ENCODE measurements around the gene NRP2.

Gene NRP2

DNA sequence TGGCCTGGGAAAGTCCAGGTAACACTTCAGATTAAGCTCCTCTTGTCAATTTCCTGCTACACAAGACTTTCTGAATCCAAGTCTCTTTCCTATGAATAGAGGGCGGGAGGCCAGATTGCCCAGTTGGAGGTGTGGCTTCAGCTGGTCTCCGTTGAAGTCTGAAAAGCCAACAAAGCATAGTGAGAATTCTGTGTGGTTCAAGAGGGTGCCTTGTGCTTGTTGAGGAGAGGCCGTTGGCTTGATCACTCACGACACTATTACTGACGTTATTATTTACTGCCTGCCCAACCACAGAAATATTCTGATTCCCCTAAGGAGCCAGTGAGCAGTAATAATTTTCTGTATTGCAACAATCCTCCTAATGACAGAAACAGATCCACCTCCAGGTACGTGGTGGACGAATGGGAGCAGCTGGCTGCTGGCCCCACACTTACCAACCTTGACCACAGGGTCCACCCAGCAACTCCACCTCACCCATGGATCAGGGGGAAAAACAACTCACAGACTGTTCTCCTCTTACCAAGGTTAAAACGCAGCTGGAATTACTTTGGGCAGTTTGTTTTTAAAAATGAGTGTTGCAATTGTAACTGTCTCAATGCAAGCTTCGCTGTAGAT, 21.9 kb downstream of the NRP2 start:
- Histone ChIP-seq H2AFZ (ENCODE audit: low read depth) (no peak overlapping the region), H3K27me3 (ENCODE audit: insufficient read depth, low read depth) (no peaks in the 10 kb centered on the region), H3K4me3 (IDR thresholded peaks at IDR 0.05; ENCODE audit: insufficient read depth, low read depth, low read length) (no peak overlapping the region), H3K27ac (no peak overlapping the region), H3K4me2 (no peak overlapping the region), H4K20me1 (ENCODE audit: insufficient read depth) (no peaks in the 10 kb centered on the region), H3K36me3 (ENCODE audit: insufficient read depth) (no peaks in the 10 kb centered on the region), H3K9ac (no peak overlapping the region), H3K79me2 (ENCODE audit: insufficient read depth, low read depth) (no peaks in the 10 kb centered on the region), H3K4me1 (ENCODE audit: low read depth, poor library complexity, severe bottlenecking) (no peaks in the 10 kb centered on the region)
- TF ChIP-seq, protein P1, sequence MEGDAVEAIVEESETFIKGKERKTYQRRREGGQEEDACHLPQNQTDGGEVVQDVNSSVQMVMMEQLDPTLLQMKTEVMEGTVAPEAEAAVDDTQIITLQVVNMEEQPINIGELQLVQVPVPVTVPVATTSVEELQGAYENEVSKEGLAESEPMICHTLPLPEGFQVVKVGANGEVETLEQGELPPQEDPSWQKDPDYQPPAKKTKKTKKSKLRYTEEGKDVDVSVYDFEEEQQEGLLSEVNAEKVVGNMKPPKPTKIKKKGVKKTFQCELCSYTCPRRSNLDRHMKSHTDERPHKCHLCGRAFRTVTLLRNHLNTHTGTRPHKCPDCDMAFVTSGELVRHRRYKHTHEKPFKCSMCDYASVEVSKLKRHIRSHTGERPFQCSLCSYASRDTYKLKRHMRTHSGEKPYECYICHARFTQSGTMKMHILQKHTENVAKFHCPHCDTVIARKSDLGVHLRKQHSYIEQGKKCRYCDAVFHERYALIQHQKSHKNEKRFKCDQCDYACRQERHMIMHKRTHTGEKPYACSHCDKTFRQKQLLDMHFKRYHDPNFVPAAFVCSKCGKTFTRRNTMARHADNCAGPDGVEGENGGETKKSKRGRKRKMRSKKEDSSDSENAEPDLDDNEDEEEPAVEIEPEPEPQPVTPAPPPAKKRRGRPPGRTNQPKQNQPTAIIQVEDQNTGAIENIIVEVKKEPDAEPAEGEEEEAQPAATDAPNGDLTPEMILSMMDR (conservative IDR thresholded peaks at IDR 0.05; ENCODE audit: low read depth, low read length), result no peak

DNA sequence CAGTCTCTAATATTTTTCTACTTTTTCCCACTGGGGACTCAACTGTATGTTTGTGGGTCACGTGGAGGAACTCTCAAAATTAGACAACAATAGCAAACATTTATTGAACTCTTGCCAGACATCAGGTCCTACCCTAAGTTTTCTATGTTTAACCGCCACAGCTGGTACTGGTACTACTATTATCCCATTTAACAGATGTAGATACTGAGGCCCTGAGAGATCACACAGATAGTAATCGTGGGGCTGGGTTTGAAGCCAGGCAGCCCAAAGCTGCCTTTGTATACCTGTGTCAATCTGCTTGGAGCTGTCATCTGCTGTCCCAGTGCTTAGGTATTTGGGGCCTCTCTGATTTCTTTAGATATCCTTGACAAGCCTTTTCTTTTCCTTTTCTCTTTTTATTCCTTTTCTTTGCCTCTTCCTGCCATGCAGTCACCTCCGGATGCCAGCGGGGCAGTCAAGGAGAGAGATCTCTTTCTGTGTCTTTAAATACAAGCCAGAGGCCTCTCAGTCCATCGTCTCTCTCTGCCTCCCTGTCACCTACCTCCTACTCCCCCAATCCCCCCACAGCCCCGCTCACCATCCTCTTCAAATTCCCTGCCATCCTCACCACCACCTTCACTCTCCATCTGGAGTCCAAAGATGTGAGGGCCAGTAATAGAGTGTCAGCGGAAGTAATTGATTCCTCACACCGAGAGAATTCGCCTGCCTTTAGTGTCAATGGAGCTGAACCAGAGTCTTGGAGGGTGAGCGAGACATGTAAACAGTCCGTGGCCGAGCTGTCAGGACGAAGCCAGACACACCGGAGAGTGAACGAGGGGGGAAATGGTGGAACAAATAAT, 23.4 kb downstream of the NRP2 start:
- Histone ChIP-seq H3K36me3 (ENCODE audit: insufficient read depth) (no peaks in the 10 kb centered on the region), H3K9ac (no peak overlapping the region), H4K20me1 (ENCODE audit: insufficient read depth) (no peaks in the 10 kb centered on the region), H3K4me3 (IDR thresholded peaks at IDR 0.05; ENCODE audit: insufficient read depth, low read depth, low read length) (no peak overlapping the region), H3K4me2 (no peak overlapping the region), H3K79me2 (ENCODE audit: insufficient read depth, low read depth) (no peaks in the 10 kb centered on the region), H3K4me1 (ENCODE audit: low read depth, poor library complexity, severe bottlenecking) (no peaks in the 10 kb centered on the region), H2AFZ (ENCODE audit: low read depth) (no peak overlapping the region), H3K27ac (no peak overlapping the region), H3K27me3 (ENCODE audit: insufficient read depth, low read depth) (no peaks in the 10 kb centered on the region)
- TF ChIP-seq, protein P1 (conservative IDR thresholded peaks at IDR 0.05; ENCODE audit: low read depth, low read length), result no peak

DNA sequence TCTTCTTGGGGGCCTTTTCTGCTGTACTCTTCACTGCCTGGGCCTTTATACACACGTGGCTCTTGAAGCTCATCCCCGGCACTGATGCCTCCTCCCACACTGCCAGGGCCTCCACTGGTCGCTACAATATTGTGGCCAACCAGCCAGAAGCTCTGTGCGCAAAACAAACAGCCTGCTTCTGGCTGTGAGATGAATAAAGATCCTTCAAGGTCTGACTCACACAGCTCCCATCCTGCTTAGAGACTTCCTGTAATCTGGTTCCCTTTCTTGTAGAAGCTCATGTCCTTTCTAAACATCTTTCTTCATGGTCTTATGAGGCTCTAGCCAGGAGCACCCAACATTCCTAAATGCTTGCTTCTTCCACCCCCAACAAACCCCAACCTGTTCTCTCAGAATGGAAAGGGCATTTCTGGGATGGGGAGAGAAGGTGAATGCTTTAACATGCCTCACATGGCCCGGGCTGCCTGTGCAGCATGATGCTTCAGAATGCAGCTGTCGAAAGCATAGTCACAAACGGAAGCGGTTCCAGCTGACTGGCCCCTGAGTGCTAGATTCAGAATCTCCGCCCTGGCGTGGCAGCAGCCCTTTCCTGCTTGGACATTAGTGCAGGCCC, 24.6 kb downstream of the NRP2 start:
- Histone ChIP-seq H3K9ac (no peak overlapping the region), H3K27me3 (ENCODE audit: insufficient read depth, low read depth) (no peaks in the 10 kb centered on the region), H3K4me3 (IDR thresholded peaks at IDR 0.05; ENCODE audit: insufficient read depth, low read depth, low read length) (no peak overlapping the region), H3K27ac (no peak overlapping the region), H3K36me3 (ENCODE audit: insufficient read depth) (no peaks in the 10 kb centered on the region), H3K4me1 (ENCODE audit: low read depth, poor library complexity, severe bottlenecking) (no peaks in the 10 kb centered on the region), H3K4me2 (no peak overlapping the region), H2AFZ (ENCODE audit: low read depth) (no peak overlapping the region), H3K79me2 (ENCODE audit: insufficient read depth, low read depth) (no peaks in the 10 kb centered on the region), H4K20me1 (ENCODE audit: insufficient read depth) (no peaks in the 10 kb centered on the region)
- TF ChIP-seq, protein P1 (conservative IDR thresholded peaks at IDR 0.05; ENCODE audit: low read depth, low read length), result no peak

DNA sequence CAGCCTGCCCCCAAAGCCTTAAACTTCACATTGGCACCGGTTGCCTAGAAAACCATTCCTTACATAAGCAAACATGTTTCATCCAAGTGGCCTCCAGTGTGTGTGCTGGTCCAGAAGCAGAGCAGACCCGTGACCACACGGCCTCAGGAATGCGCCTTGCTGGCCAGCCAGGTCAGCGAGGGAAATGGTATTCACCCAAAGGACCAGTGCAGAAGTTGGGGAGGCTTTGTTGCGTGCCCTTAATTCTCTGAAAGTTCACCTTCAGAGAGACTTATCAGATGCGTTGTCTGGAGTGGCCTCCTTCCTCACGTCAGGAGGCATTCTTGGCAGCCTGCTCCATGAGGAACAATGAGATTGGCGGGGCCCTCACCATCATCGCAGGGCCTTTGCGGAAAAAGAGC, 25.9 kb downstream of the NRP2 start:
- Histone ChIP-seq H3K27me3 (ENCODE audit: insufficient read depth, low read depth) (no peaks in the 10 kb centered on the region), H3K4me1 (ENCODE audit: low read depth, poor library complexity, severe bottlenecking) (no peaks in the 10 kb centered on the region), H2AFZ (ENCODE audit: low read depth) (no peak overlapping the region), H3K27ac (no peak overlapping the region), H3K9ac (no peak overlapping the region), H4K20me1 (ENCODE audit: insufficient read depth) (no peaks in the 10 kb centered on the region), H3K4me3 (IDR thresholded peaks at IDR 0.05; ENCODE audit: insufficient read depth, low read depth, low read length) (no peak overlapping the region), H3K79me2 (ENCODE audit: insufficient read depth, low read depth) (no peaks in the 10 kb centered on the region), H3K4me2 (no peak overlapping the region), H3K36me3 (ENCODE audit: insufficient read depth) (no peaks in the 10 kb centered on the region)
- TF ChIP-seq, protein P1 (conservative IDR thresholded peaks at IDR 0.05; ENCODE audit: low read depth, low read length), result no peak

Measured in KMS-11 (cell line).